C4-2B (cell line): ENCODE results near the gene PARS2.

ENCODE experiments used
- ZFX ChIP-seq: fragments of 450-650 bp; IDR thresholded peaks from 2 replicates; pipeline ENCODE4 v1.6.1; 2017
- TF ChIP-seq, protein P1 (sequence below): fragments of 450-650 bp; conservative IDR thresholded peaks from 2 replicates; pipeline ENCODE4 v1.5.1; 2017; ENCODE audit warnings: mild to moderate bottlenecking

DNA sequence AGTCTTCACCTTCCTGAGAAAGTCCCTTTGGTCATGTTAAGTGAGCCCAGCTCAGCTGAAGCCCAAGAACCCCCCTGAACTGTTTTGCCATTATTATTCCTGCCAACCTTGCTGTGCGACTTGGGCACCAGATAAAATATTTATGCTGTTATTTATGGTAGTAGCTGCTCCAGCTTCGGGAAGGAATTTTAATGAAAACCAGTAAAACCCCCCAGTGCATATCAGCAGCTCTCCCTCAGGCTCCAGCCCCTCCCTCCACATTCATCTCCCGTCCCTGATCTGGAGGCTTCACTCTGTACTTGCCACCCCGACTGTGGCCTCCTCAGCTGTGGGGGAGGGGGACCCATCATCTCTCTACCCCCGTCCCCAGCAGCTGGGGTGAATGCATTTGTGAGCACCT is 24.1 kb upstream of the PARS2 start:
- TF ChIP-seq, protein P1, sequence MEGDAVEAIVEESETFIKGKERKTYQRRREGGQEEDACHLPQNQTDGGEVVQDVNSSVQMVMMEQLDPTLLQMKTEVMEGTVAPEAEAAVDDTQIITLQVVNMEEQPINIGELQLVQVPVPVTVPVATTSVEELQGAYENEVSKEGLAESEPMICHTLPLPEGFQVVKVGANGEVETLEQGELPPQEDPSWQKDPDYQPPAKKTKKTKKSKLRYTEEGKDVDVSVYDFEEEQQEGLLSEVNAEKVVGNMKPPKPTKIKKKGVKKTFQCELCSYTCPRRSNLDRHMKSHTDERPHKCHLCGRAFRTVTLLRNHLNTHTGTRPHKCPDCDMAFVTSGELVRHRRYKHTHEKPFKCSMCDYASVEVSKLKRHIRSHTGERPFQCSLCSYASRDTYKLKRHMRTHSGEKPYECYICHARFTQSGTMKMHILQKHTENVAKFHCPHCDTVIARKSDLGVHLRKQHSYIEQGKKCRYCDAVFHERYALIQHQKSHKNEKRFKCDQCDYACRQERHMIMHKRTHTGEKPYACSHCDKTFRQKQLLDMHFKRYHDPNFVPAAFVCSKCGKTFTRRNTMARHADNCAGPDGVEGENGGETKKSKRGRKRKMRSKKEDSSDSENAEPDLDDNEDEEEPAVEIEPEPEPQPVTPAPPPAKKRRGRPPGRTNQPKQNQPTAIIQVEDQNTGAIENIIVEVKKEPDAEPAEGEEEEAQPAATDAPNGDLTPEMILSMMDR = no peak
- no peak for TF ChIP-seq ZFX
